Thoracic aorta (tissue), 2 donors: ENCODE results near the gene ANAPC5. TPM values are rescaled to one million over a fixed set of nuclear protein-coding genes. Genes with fewer than 3 reads are reported as not detected.

Experiments
- ATAC-seq: fragments of 150-250 bp; one replicate; pipeline ENCODE4 v1.8.0; 2017; ENCODE audit warnings: low read depth; ENCODE audit not compliant: insufficient number of reproducible peaks, low FRiP score
- DNase-seq: peaks from one replicate; pipeline ENCODE4 v3.0.0-alpha.2; 2020; ENCODE audit warnings: low spot score
- H3K27ac ChIP-seq, 2 donors: fragments of 200-600 bp; sonication (generic); 1 replicate in 1 of 2; 2 replicates in 1 of 2; pipeline ENCODE4 v1.5.1; 2016; ENCODE audit warnings: mild to moderate bottlenecking in 2 of 2, moderate library complexity in 2 of 2
- H3K27me3 ChIP-seq: fragments of 200-600 bp; sonication (generic); replicated peaks from 2 replicates; pipeline ENCODE4 v1.6.0; 2016; ENCODE audit warnings: mild to moderate bottlenecking; ENCODE audit not compliant: insufficient read depth
- H3K36me3 ChIP-seq: fragments of 200-600 bp; sonication (generic); one replicate; pipeline ENCODE4 v1.5.1; 2016
- H3K4me1 ChIP-seq, 2 donors: fragments of 200-600 bp; sonication (generic); 1 replicate in 1 of 2; 2 replicates in 1 of 2; pipeline versions ENCODE4 v1.5.1 to v1.6.0; 2016; ENCODE audit warnings: low read depth in 2 of 2, mild to moderate bottlenecking in 1 of 2; ENCODE audit not compliant: control insufficient read depth in 1 of 2
- H3K4me3 ChIP-seq: fragments of 200-600 bp; sonication (generic); 2 replicates; pipeline ENCODE4 v1.5.1; 2016; ENCODE audit warnings: mild to moderate bottlenecking
- H3K9me3 ChIP-seq: fragments of 200-600 bp; sonication (generic); 2 replicates; pipeline ENCODE4 v1.5.1; 2016
- CTCF ChIP-seq: fragments of 200-600 bp; sonication (generic); IDR thresholded peaks from one replicate; pipeline ENCODE4 v1.5.1; 2019; ENCODE audit warnings: antibody characterized with exemption
- total RNA-seq, 2 donors: library from RNA; depleted of rRNA; stranded (reverse); fragments of >200 nt; gene quantifications; one replicate each; pipeline versions ENCODE4 v1.1.0 to v1.2.3, GENCODE V29; 2016

ANAPC5 gene
- 100 to 1,000 TPM; 113 to 174 TPM for total RNA-seq

DNA sequence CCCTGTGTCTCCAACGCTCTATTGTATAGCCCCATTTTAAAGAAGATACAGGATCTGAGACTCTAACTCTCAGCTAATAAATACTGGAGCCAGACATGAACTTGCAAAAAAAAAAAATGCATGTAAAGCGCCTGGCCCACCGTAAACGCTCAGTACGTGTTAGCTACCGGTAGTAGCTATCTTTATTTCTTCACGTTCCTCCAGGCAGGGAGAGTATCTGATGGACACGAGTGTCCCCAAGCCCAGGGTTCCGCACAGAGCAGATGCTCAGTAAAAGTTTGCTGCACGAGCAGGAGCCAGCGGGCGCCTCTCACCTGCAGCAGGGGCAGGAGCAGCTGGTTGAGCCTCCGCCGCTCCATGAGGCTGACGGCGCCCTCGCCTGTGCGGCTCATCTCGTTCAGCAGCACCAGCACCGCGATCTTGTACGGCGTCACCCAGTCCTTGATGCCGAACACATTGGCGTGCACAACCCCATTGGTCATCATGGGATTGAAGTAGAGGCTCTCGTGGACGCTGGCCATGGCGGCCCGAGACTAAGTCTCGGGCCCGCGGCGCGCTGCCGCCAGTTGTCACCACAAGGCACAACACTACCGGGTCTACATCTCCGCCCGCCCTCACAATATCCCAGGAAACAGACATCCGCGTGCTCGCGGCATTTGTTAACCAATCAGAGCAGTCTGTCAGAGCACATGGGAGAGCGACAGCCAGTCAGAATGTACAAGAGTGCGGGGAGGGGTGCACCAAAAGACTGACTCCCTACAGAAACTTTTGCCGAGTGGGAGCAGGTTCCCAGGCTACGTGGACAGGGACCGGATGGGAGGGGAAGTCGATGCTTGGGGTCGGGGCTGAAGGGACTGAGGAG, at the start of gene ANAPC5:
TSS of gene ANAPC5 (minus strand) at position 592 of the 862 bp plus-strand sequence. CDS start at position 521, 71 bp downstream.
- peak; percentile 14 for TF ChIP-seq CTCF
- peak; percentile 94 for DNase-seq
- Histone ChIP-seq H3K27me3 (no peaks in the 10 kb centered on the region), H3K4me1 (peaks cover 11 to 27% of the 10 kb centered on the region in 2 donors), H3K36me3 (no peaks in the 10 kb centered on the region), H3K9me3 (no peaks in the 10 kb centered on the region), H3K4me3 (peak within 1 kb of the TSS; percentile 91), H3K27ac (peak within 1 kb of the TSS; percentile 71 to 77)
- peak; percentile 100 for ATAC-seq

DNA sequence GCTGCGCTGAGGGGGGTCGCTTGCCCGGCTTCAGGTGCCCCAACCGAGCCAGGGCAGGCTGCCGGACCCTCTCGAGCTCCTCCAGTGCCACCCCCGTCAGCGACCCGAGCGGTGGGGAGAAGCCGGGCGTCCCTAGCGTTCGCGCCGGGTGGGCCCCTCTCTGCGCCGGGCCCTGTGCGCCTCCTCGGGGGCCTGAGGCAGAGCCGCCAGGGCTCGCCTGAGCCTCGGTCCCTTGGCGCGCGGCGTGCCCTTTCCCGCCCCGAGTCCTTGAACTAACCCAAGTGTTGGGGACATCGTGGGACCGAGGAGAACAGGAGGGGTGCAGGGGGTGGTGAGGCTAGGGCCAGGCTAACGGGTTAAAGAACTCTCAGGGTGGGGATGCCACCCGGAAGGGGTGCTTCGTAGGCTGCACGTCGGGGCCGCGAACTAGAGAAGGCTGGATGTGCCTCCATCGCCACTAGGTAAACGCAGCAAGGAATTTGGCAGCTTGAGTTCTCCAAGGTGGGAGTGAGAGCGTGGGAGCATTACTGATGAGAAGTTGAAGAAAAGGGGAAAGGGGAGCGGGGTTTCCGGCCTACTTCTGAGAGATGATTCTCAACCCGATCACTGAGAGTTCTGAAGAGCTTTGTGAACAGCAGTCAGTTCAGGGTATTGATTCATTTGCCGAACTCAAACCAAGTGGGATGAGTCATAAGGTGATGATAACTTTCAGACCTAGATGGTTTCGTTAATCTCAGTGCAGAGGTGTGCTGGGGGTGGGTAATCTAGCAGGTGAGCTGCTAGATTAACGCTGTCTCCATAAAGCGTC, 48.3 kb upstream of the ANAPC5 start:
- H3K4me1 ChIP-seq, result peaks cover 13 to 26% of the 10 kb centered on the region in 2 donors
- peak; percentile 29 for ATAC-seq
- peak overlapping the region; percentile 76 for H3K4me3 ChIP-seq
- H3K27ac ChIP-seq, result peak overlapping the region; percentile 72 to 87
- DNase-seq, result no peak
- no peak for TF ChIP-seq CTCF
- H3K36me3 ChIP-seq, result peaks cover 5% of the 10 kb centered on the region
- H3K9me3 ChIP-seq, result no peaks in the 10 kb centered on the region
- no peaks in the 10 kb centered on the region for H3K27me3 ChIP-seq

GRCh38 chr12:121399391-121400331, 47.5 kb upstream of the ANAPC5 start, which contains the start of gene RNF34:
Gene RNF34, plus strand, starts transcription at chr12:121400118. Its CDS starts 95 bp downstream, at chr12:121400213.
- H3K36me3 ChIP-seq, result peaks cover under 1% of the 10 kb centered on the region
- no peaks in the 10 kb centered on the region for H3K27me3 ChIP-seq
- DNase-seq (peak; percentile 91), ATAC-seq (peak; percentile 97)
- H3K4me1 ChIP-seq, result peaks cover 13 to 26% of the 10 kb centered on the region in 2 donors
- TF ChIP-seq CTCF, result no peak
- no peaks in the 10 kb centered on the region for H3K9me3 ChIP-seq
- peak within 1 kb of the TSS; percentile 76 for H3K4me3 ChIP-seq
- H3K27ac ChIP-seq, result peak within 1 kb of the TSS; percentile 72 to 87

- DNase-seq (no peak), ATAC-seq (no peak)
- no peaks in the 10 kb centered on the region for H3K9me3 ChIP-seq
- no peaks in the 10 kb centered on the region for H3K36me3 ChIP-seq
- H3K27me3 ChIP-seq, result no peaks in the 10 kb centered on the region
- no peak overlapping the region for H3K27ac ChIP-seq
- no peak for TF ChIP-seq CTCF
- H3K4me3 ChIP-seq, result no peak overlapping the region
- peaks cover 13 to 26% of the 10 kb centered on the region in 2 donors for H3K4me1 ChIP-seq
These were observed 46.1 kb upstream of the ANAPC5 start for GRCh38 chr12:121398355-121398754.
